Liver (tissue), 9 donors: ENCODE measurements around the gene ATP6V1G1. TPM values are rescaled to one million over a fixed set of nuclear protein-coding genes. Genes with fewer than 3 reads are reported as not detected.

ENCODE experiments used
- DNase-seq: peaks from one replicate; pipeline ENCODE4 v3.0.0-alpha.2; 2017; ENCODE audit warnings: low spot score
- H3K27ac ChIP-seq, 2 donors: one replicate each; pipeline ENCODE4 v1.7.0; 2013; ENCODE audit warnings: inconsistent platforms in 2 of 2, low read length in 2 of 2, control low read depth in 1 of 2, low read depth in 1 of 2, mild to moderate bottlenecking in 1 of 2
- H3K27me3 ChIP-seq, 4 donors: one replicate each; pipeline versions ENCODE4 v1.6.1 to v1.7.0; 2013; ENCODE audit warnings: low read length in 3 of 4, inconsistent platforms in 1 of 4, mild to moderate bottlenecking in 1 of 4, moderate library complexity in 1 of 4; ENCODE audit not compliant: control insufficient read depth in 4 of 4, insufficient read depth in 4 of 4
- H3K36me3 ChIP-seq, 4 donors: one replicate each; pipeline versions ENCODE4 v1.6.1 to v1.7.0; 2013; ENCODE audit warnings: low read length in 3 of 4, mild to moderate bottlenecking in 3 of 4, low read depth in 1 of 4, moderate library complexity in 1 of 4; ENCODE audit not compliant: control insufficient read depth in 4 of 4, insufficient read depth in 3 of 4
- H3K4me1 ChIP-seq, 4 donors: one replicate each; pipeline versions ENCODE4 v1.6.1 to v1.7.0; 2013; ENCODE audit warnings: low read length in 3 of 4, mild to moderate bottlenecking in 3 of 4, moderate library complexity in 1 of 4; ENCODE audit not compliant: control insufficient read depth in 4 of 4, insufficient read depth in 4 of 4
- H3K4me3 ChIP-seq, 3 donors: one replicate each; pipeline versions ENCODE4 v1.6.1 to v1.7.0; 2013; ENCODE audit warnings: low read length in 3 of 3, control low read depth in 1 of 3, low read depth in 1 of 3, mild to moderate bottlenecking in 1 of 3
- H3K9ac ChIP-seq, 2 donors: one replicate each; pipeline ENCODE4 v1.7.0; 2013; ENCODE audit warnings: low read length in 2 of 2, mild to moderate bottlenecking in 2 of 2, moderate library complexity in 2 of 2, control low read depth in 1 of 2, low read depth in 1 of 2
- H3K9me3 ChIP-seq, 4 donors: one replicate each; pipeline versions ENCODE4 v1.6.1 to v1.7.0; 2013; ENCODE audit warnings: low read length in 3 of 4; ENCODE audit not compliant: control insufficient read depth in 4 of 4
- EGR1 ChIP-seq, 2 donors: IDR thresholded peaks; 2 replicates each; pipeline ENCODE4 v1.6.1; 2016 to 2018; ENCODE audit warnings: antibody characterized with exemption in 2 of 2, low read depth in 2 of 2
- FOXA1 ChIP-seq: IDR thresholded peaks from 2 replicates; pipeline ENCODE4 v1.6.1; 2016; ENCODE audit warnings: antibody characterized with exemption
- FOXA2 ChIP-seq: IDR thresholded peaks from 2 replicates; pipeline ENCODE4 v1.6.1; 2016; ENCODE audit warnings: antibody characterized with exemption
- GABPA ChIP-seq, 2 donors: IDR thresholded peaks in 1 of 2; conservative IDR thresholded peaks in 1 of 2; 2 replicates each; pipeline ENCODE4 v1.6.1; 2016; ENCODE audit warnings: antibody characterized with exemption in 2 of 2, mild to moderate bottlenecking in 1 of 2, moderate library complexity in 1 of 2
- HNF4A ChIP-seq, 2 donors: conservative IDR thresholded peaks; 2 replicates each; pipeline ENCODE4 v1.6.1; 2016; ENCODE audit warnings: antibody characterized with exemption in 2 of 2, mild to moderate bottlenecking in 2 of 2
- HNF4G ChIP-seq: IDR thresholded peaks from 2 replicates; pipeline ENCODE4 v1.6.1; 2016; ENCODE audit warnings: antibody characterized with exemption
- JUND ChIP-seq, 2 donors: IDR thresholded peaks; 2 replicates each; pipeline ENCODE4 v1.6.1; 2016; ENCODE audit warnings: antibody characterized with exemption in 2 of 2
- NR2F2 ChIP-seq: IDR thresholded peaks from 2 replicates; pipeline ENCODE4 v1.6.1; 2016; ENCODE audit warnings: antibody characterized with exemption
- RAD21 ChIP-seq, 2 donors: IDR thresholded peaks; 2 replicates each; pipeline ENCODE4 v1.6.1; 2016; ENCODE audit warnings: antibody characterized with exemption in 2 of 2, mild to moderate bottlenecking in 2 of 2
- SP1 ChIP-seq: IDR thresholded peaks from 2 replicates; pipeline ENCODE4 v1.6.1; 2018; ENCODE audit warnings: antibody characterized with exemption, mild to moderate bottlenecking
- TAF1 ChIP-seq: conservative IDR thresholded peaks from 2 replicates; pipeline ENCODE4 v1.6.1; 2016; ENCODE audit warnings: antibody characterized with exemption, mild to moderate bottlenecking
- YY1 ChIP-seq: IDR thresholded peaks from 2 replicates; pipeline ENCODE4 v1.6.1; 2016; ENCODE audit warnings: antibody characterized with exemption, mild to moderate bottlenecking
- WGBS: extraction: QIAGEN DNeasy Blood & Tissue Kit; methylation state at CpG from one replicate; pipeline ENCODE4 v1.1.7; 2013; 5-methylcytosine and 5-hydroxymethylcytosine counted together
- polyA plus RNA-seq, 2 donors: library from polyadenylated mRNA; stranded (reverse) in 1 of 2; unstranded in 1 of 2; fragments of 200-250 nt in 1 of 2; fragments of >200 nt in 1 of 2; fragmentation: Nextera tagmentation in 1 of 2; extraction: Ambion mirVana in 1 of 2; gene quantifications; one replicate each; pipeline versions ENCODE4 v1.2.1 to v1.2.3, GENCODE V29; 2013 to 2015
- total RNA-seq, 2 donors: library from RNA; depleted of rRNA; stranded (reverse); fragments of >200 nt; gene quantifications; one replicate each; pipeline ENCODE4 v1.2.3, GENCODE V29; 2014
- TF ChIP-seq, protein P1 (sequence below): IDR thresholded peaks from 2 replicates; pipeline ENCODE4 v1.6.1; 2016; ENCODE audit warnings: antibody characterized with exemption
- TF ChIP-seq, protein P2 (sequence below): IDR thresholded peaks from 2 replicates; pipeline ENCODE4 v1.6.1; 2016; ENCODE audit warnings: antibody characterized with exemption
- TF ChIP-seq, protein P3 (sequence below): IDR thresholded peaks from 2 replicates; pipeline ENCODE4 v1.6.1; 2016; ENCODE audit warnings: antibody characterized with exemption, mild to moderate bottlenecking
- TF ChIP-seq, protein P4 (sequence below): IDR thresholded peaks from 2 replicates; pipeline ENCODE4 v1.6.1; 2016; ENCODE audit warnings: antibody characterized with exemption
- donor health status: healthy.
- donor health status: healthy.
- donor health status: healthy.
- donor health status: healthy.
- donor health status: healthy.

The ATP6V1G1 gene
- total and polyA plus RNA-seq, 4 donors: 41.4 to 152 (median 75.7) TPM

DNA sequence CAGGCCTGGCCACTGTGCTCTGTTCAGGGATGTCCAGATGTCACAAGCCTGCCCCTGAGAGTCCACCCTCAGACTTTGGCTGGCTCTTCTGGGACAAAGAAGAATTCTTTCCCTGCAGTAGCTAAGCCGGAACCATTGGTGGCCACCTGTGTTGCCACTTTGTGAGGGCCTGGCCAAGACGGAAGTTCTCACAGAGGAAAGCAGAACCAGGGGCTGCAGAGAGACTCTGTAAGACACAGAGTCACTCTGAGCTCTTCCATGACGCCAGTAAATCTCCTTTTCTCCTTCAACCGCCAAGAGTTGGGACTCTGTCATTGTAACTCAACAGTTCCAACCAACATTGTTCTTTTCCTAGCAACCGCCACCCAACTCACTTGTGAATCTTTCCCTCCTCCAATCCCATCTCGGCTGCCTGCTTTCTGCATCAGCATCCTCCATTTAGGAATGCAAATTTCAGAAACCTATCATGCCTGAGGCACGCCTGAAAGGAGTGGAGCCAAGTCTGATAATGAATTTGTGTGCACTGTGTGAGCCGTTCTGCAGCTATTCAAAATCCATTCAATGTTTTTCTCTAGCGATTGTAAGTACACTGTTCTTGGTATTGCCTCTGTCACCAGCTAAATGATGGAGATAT lies 37.8 kb upstream of the ATP6V1G1 start:
- Histone ChIP-seq H3K27me3 (peaks cover 0 to 2% (median 0%) of the 10 kb centered on the region in 4 donors), H3K27ac (no peak overlapping the region), H3K9me3 (no peaks in the 10 kb centered on the region), H3K9ac (no peak overlapping the region), H3K4me3 (no peak overlapping the region), H3K36me3 (no peaks in the 10 kb centered on the region), H3K4me1 (no peaks in the 10 kb centered on the region)
- TF ChIP-seq NR2F2: no peak
- TF ChIP-seq, protein P1, sequence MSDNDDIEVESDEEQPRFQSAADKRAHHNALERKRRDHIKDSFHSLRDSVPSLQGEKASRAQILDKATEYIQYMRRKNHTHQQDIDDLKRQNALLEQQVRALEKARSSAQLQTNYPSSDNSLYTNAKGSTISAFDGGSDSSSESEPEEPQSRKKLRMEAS: no peak
- WGBS: 64% methylated on average over 9 of the region's 9 CpGs
- no peak for DNase-seq

DNA sequence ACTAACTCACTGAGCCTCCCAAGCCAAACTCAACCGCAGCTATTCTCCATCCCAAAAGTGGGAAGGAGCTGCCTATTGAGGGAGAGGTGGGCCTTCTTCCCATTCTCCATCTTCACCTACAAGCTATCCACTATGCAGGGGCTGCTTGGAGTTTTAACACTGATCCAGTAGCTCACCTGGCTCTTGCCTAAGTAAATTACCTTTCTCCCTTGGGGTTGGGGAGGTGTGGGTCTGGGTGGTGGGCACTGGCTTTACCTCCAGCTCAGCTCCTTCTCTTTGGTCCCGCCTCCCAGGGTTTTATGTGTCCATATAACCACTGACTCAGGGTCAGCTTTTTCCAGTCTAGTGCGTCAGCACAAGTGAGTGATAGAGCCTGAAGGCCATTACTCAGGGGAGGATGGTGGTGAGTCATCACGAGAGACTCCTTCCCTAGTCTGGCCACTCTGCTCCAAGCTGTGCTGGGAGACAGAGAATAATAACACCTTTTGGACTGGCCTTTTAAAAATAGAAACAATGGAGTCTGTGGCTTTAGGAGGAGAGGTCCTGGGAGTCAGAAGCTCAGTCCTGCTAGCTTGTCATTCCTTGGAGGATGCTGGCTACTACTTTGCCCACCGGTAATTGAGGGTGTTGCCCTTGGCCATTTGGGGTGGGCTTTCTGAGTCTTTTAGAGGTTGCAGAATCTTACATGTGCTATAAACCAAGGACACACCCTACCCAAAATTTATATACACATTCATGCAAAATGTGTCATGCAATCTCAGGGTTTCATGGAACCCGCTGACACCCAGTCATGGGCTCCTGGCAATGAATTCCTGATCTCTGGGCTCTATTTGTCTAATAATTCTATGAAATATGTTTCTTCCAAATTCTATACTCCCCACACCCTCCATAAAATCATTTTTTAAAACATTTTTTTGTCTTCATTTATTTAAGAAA lies 35.6 kb upstream of the ATP6V1G1 start:
- Histone ChIP-seq H3K9ac (no peak overlapping the region), H3K9me3 (peaks cover 0 to 2% (median 0%) of the 10 kb centered on the region in 4 donors), H3K36me3 (no peaks in the 10 kb centered on the region), H3K27ac (no peak overlapping the region), H3K4me3 (no peak overlapping the region), H3K27me3 (peaks cover 0 to under 1% (median 0%) of the 10 kb centered on the region in 4 donors), H3K4me1 (no peaks in the 10 kb centered on the region)
- TF ChIP-seq, protein P2, sequence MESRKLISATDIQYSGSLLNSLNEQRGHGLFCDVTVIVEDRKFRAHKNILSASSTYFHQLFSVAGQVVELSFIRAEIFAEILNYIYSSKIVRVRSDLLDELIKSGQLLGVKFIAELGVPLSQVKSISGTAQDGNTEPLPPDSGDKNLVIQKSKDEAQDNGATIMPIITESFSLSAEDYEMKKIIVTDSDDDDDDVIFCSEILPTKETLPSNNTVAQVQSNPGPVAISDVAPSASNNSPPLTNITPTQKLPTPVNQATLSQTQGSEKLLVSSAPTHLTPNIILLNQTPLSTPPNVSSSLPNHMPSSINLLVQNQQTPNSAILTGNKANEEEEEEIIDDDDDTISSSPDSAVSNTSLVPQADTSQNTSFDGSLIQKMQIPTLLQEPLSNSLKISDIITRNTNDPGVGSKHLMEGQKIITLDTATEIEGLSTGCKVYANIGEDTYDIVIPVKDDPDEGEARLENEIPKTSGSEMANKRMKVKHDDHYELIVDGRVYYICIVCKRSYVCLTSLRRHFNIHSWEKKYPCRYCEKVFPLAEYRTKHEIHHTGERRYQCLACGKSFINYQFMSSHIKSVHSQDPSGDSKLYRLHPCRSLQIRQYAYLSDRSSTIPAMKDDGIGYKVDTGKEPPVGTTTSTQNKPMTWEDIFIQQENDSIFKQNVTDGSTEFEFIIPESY: no peak
- TF ChIP-seq FOXA2 (no peak), SP1 (no peak), TAF1 (no peak), FOXA1 (no peak), GABPA (IDR thresholded peaks at IDR 0.05 in 1 of 2, conservative IDR thresholded peaks at IDR 0.05 in 1 of 2) (no peak), YY1 (no peak), JUND (IDR thresholded peaks at IDR 0.05) (no peak), EGR1 (IDR thresholded peaks at IDR 0.05; ENCODE audit: low read depth in 2 of 2) (no peak), RAD21 (IDR thresholded peaks at IDR 0.05) (no peak)
- TF ChIP-seq, protein P1: no peak
- 74% methylated on average over 6 of the region's 6 CpGs for WGBS
- no peak for DNase-seq

DNA sequence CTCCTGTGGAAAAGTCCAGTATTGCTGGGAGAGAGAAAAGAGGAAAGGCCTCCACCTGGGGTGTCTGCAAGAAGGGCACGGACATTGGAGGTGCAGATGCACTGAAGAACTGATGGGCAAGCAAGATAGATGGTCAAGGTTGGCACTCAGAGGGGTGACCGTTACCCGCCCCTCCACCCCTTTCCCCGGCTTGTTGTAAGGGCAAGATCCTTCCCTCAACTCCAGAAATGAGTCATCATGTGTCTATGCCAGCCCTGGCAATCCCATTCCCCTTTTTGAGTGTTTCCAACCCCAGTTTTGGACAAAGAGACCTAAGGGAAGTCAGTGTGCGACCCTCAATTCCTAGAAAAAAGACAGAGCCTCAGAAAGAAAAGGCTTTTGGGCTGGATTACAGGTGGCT lies 34.9 kb upstream of the ATP6V1G1 start:
- no peak for DNase-seq
- Histone ChIP-seq H3K27ac (no peak overlapping the region), H3K4me3 (no peak overlapping the region), H3K27me3 (no peaks in the 10 kb centered on the region), H3K4me1 (no peaks in the 10 kb centered on the region), H3K9ac (no peak overlapping the region), H3K9me3 (peaks cover 0 to 2% (median 0%) of the 10 kb centered on the region in 4 donors), H3K36me3 (no peaks in the 10 kb centered on the region)
- 90% methylated on average over 5 of the region's 5 CpGs for WGBS
- TF ChIP-seq TAF1 (no peak), FOXA1 (no peak), EGR1 (IDR thresholded peaks at IDR 0.05; ENCODE audit: low read depth in 2 of 2) (no peak), HNF4A (conservative IDR thresholded peaks at IDR 0.05) (no peak), HNF4G (no peak), JUND (IDR thresholded peaks at IDR 0.05) (no peak)
- TF ChIP-seq, protein P2: no peak
- TF ChIP-seq, protein P3, sequence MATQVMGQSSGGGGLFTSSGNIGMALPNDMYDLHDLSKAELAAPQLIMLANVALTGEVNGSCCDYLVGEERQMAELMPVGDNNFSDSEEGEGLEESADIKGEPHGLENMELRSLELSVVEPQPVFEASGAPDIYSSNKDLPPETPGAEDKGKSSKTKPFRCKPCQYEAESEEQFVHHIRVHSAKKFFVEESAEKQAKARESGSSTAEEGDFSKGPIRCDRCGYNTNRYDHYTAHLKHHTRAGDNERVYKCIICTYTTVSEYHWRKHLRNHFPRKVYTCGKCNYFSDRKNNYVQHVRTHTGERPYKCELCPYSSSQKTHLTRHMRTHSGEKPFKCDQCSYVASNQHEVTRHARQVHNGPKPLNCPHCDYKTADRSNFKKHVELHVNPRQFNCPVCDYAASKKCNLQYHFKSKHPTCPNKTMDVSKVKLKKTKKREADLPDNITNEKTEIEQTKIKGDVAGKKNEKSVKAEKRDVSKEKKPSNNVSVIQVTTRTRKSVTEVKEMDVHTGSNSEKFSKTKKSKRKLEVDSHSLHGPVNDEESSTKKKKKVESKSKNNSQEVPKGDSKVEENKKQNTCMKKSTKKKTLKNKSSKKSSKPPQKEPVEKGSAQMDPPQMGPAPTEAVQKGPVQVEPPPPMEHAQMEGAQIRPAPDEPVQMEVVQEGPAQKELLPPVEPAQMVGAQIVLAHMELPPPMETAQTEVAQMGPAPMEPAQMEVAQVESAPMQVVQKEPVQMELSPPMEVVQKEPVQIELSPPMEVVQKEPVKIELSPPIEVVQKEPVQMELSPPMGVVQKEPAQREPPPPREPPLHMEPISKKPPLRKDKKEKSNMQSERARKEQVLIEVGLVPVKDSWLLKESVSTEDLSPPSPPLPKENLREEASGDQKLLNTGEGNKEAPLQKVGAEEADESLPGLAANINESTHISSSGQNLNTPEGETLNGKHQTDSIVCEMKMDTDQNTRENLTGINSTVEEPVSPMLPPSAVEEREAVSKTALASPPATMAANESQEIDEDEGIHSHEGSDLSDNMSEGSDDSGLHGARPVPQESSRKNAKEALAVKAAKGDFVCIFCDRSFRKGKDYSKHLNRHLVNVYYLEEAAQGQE: no peak
- TF ChIP-seq, protein P1: no peak
- TF ChIP-seq, protein P4, sequence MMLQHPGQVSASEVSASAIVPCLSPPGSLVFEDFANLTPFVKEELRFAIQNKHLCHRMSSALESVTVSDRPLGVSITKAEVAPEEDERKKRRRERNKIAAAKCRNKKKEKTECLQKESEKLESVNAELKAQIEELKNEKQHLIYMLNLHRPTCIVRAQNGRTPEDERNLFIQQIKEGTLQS: no peak
